ENCODE results near the gene ENPP3. TPM values are rescaled to one million over a fixed set of nuclear protein-coding genes. Genes with fewer than 3 reads are reported as not detected.

The ENPP3 gene
- total and polyA plus RNA-seq, 2 of the 13 experiments (the other 11 are each of a cell fraction or from before 2014, with no cell fraction given), result 40.0 to 75.4 TPM

- TF ChIP-seq STAT6 (CRISPR knock-in tag; IDR thresholded peaks at IDR 0.05; ENCODE audit: borderline replicate concordance) (peak; percentile 100), LRRFIP1 (CRISPR knock-in tag; conservative IDR thresholded peaks at IDR 0.05) (peak; percentile 92), RXRA (CRISPR knock-in tag; IDR thresholded peaks at IDR 0.05) (peak; percentile 96), BATF2 (CRISPR knock-in tag; IDR thresholded peaks at IDR 0.05) (peak; percentile 87; the same call in 1 of the 2 replicates), ZNF430 (CRISPR knock-in tag; IDR thresholded peaks at IDR 0.05) (peak; percentile 98; the same call in 1 of the 2 replicates), ZNF331 (CRISPR knock-in tag; IDR thresholded peaks at IDR 0.05) (peak; percentile 98), TFDP1 (CRISPR knock-in tag; IDR thresholded peaks at IDR 0.05; ENCODE audit: borderline replicate concordance) (peak; percentile 87), PRDM4 (CRISPR knock-in tag; IDR thresholded peaks at IDR 0.05; ENCODE audit: borderline replicate concordance) (peak; percentile 92; the same call in 1 of the 2 replicates), RFXANK (CRISPR knock-in tag; IDR thresholded peaks at IDR 0.05) (peak; percentile 95), FOXK1 (CRISPR knock-in tag; IDR thresholded peaks at IDR 0.05; ENCODE audit: borderline replicate concordance, low read depth) (peak; percentile 98), ELF3 (CRISPR knock-in tag; IDR thresholded peaks at IDR 0.05) (peak; percentile 99), BRF2 (CRISPR knock-in tag; IDR thresholded peaks at IDR 0.05) (peak; percentile 99), DNMT1 (CRISPR knock-in tag; IDR thresholded peaks at IDR 0.05) (peak; percentile 99), MAFG (CRISPR knock-in tag; IDR thresholded peaks at IDR 0.05) (no peak), NBN (conservative IDR thresholded peaks at IDR 0.05) (no peak), AGO1 (IDR thresholded peaks at IDR 0.05; ENCODE audit: low read depth, low read length, poor library complexity, severe bottlenecking) (peak; percentile 91), ETV5 (CRISPR knock-in tag; IDR thresholded peaks at IDR 0.05; ENCODE audit: borderline replicate concordance) (peak; percentile 94)
These were observed 9.1 kb upstream of the ENPP3 start, which contains the start of gene MED23 (continued) for GRCh38 chr6:131627724-131628682.
